GM12874 (cell line): Measurements from ENCODE around the gene ORC1.

Source experiments
- TF ChIP-seq, protein P1 (sequence below): IDR thresholded peaks from 2 replicates; pipeline ENCODE4 v1.5.1; 2011; ENCODE audit warnings: low read depth, mild to moderate bottlenecking, control low read depth, low read length, moderate library complexity; ENCODE audit not compliant: insufficient read depth

The ORC1 gene

DNA sequence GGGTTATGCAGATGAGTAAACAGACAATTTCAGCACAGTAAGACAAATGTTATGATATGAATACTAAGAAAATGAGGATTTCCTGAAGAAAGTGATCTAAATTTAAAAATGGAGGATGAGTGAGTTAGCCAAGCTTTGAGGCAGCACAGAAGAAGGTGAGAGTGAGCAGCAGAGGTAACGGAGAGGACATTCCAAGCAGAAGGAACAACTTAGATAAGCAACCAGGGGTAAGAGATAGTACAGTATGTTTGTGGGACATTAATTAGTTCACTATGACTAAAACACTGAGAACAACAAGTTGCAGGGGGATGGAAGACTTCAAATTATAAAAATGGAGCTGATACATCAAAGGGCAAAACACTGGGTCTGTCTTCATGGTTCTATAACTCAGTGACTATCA lies 22.9 kb upstream of the ORC1 start:
- TF ChIP-seq, protein P1, sequence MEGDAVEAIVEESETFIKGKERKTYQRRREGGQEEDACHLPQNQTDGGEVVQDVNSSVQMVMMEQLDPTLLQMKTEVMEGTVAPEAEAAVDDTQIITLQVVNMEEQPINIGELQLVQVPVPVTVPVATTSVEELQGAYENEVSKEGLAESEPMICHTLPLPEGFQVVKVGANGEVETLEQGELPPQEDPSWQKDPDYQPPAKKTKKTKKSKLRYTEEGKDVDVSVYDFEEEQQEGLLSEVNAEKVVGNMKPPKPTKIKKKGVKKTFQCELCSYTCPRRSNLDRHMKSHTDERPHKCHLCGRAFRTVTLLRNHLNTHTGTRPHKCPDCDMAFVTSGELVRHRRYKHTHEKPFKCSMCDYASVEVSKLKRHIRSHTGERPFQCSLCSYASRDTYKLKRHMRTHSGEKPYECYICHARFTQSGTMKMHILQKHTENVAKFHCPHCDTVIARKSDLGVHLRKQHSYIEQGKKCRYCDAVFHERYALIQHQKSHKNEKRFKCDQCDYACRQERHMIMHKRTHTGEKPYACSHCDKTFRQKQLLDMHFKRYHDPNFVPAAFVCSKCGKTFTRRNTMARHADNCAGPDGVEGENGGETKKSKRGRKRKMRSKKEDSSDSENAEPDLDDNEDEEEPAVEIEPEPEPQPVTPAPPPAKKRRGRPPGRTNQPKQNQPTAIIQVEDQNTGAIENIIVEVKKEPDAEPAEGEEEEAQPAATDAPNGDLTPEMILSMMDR, result no peak

DNA sequence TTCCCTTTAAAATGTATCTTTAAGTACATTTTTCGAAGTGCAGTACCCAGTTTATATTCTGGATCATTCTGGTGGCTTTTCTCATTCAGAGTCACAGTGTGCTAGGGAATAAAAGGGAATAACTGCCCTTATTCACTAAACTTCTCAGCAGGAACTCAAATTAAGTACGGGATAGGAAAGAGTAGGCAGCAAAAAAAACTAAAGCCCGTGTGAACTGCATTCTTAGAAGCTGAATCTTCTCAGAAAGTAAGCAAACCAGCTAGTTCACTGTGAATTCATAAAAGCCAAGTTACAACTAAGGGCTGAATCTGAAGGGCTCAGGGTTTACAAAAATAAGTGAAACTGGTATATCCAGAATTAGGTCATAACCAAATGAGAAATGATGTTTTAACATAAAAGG lies 22.1 kb upstream of the ORC1 start:
- TF ChIP-seq, protein P1, result no peak

DNA sequence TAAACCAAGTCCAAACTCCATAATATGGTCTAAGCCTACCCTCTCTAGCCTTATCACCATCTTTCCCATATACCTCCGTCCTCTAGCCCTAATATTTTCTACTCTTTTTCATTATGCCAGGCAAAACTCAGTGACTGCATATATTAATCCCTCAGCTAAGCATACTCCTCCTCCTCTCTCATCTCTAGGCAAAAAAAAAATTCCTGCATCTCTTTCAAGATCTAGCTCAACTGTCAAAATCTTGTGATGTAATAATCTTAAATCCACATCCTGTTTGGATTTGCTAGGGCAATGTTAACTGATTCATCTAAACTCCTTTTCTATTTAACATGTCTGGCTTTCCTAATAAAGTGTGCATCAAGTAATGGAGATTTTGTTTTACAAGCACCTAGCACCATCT lies 20.6 kb upstream of the ORC1 start:
- TF ChIP-seq, protein P1, result no peak

DNA sequence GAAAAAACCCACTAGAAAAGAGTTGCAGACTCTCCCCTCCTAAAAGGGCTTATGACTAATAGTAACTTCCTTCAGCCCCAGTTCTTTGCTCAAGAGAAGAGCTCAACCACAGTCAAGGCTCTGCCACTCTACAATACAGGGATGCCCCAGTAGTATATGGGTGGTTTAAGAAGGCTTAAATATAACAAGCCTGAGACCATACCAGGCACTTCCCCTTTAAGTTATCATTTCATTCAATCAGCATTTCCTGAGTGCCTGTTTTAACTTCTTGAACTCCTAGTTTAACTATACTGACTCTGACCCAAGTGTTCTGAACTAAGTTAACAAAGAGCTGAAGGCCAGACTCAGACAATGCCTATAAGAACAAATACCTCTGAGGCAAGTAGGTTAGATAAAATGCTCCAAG lies 20.0 kb upstream of the ORC1 start:
- TF ChIP-seq, protein P1, result no peak

DNA sequence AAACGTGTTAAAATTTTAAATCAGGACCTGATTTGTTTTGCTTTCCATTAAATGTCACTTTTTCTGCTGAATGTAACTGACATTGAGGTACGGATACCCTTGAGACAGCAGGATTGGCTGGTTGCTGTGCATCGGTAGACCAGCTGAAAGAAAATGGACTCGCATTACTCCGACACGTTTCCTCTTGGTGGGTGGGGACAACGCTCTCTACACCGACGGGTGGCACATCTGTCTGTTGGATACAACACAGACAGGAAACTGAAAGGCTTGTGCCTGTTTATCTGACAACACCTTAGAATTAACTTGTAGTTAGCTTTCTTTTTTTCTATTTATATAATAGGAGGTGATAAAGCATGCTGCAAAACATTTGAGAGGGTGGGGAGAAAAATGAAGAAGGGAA lies 19.5 kb upstream of the ORC1 start:
- TF ChIP-seq, protein P1, result no peak

DNA sequence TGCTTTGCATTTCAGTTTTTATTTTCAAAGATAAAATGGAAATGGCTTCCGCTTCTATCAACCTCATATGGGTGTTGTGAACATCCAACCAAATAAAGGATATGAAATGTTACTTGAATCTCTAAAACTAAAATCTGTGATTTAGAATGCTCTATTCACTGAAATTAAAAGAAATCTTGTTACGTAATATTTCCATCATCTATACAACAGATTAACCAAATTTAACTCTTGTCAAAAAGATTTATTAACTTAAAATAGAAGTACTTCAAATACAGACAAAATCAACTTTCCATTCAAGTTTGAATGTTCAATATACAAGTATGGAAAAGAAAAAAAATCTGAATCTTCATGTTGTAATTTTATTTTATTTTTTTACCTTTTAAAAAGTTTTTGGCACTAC lies 18.8 kb upstream of the ORC1 start:
- TF ChIP-seq, protein P1, result no peak

DNA sequence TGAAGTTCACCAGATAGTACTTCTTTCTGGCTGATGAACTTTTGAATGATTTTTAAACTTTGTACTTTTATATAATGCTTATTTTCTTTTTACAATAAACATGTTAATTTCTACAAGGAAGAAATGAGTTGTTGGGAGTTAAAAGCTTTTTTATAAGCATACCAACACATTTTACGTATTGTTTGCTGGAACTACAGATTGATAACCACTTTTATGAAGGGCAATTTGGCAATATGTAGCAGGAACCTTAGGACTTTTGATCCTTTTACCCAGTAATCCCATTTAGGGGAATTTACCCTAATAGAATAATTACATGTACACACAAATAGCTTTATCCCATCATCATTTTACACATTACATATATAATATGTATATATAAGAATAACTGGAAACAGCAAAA lies 16.5 kb upstream of the ORC1 start:
- TF ChIP-seq, protein P1, result no peak

DNA sequence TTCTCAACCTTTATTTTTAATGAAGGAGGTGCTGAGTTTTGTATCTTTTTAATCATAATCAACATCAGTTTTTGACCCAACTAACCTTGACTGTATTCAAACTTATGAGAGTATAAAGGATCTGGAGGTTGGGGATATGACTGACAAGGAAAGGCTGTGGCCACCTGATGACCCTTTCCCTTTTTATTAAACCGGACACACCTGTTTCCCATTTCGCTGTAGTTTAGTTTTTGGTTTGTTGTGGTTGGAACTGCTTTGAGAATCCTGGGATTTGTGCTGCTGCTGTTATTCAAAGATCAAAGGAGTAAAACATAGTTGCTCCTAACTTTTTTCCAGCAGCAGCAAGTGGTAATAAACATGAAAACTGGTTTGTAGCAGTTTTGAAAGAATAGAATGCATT lies 12.6 kb upstream of the ORC1 start:
- TF ChIP-seq, protein P1, result no peak
